H7 (cell line): ENCODE data around the gene NAA25. TPM values are rescaled to one million over a fixed set of nuclear protein-coding genes. Genes with fewer than 3 reads are reported as not detected.
"Not testable (repeated sequence)": the region's sequence is repeated elsewhere in the genome, so short reads cannot be mapped to it uniquely, and the experiment has no call there.

Experiments
- DNase-seq: peaks from one replicate; pipeline ENCODE4 v3.0.0; 2012
- H3K27me3 ChIP-seq: 2 replicates; pipeline ENCODE4 v1.6.0; 2011; ENCODE audit warnings: mild to moderate bottlenecking, low read length; ENCODE audit not compliant: control insufficient read depth, insufficient read depth
- H3K36me3 ChIP-seq: replicated peaks from 2 replicates; pipeline ENCODE4 v1.5.1; 2011; ENCODE audit warnings: low read length; ENCODE audit not compliant: control insufficient read depth, insufficient read depth
- H3K4me3 ChIP-seq: 2 replicates; pipeline ENCODE4 v1.5.1; 2011; ENCODE audit warnings: low read depth, mild to moderate bottlenecking, control low read depth, low read length, moderate library complexity; ENCODE audit not compliant: insufficient read depth
- total RNA-seq: library from RNA; depleted of rRNA; stranded (reverse); fragments of >200 nt; shearing (Covaris generic); gene quantifications from 2 replicates; pipeline ENCODE4 v1.2.3, GENCODE V29; 2014

NAA25 gene
- total RNA-seq, 1 experiment from 2014 or later: 23.2 TPM

GRCh38 chr12:112125250-112125999, 16.8 kb upstream of the NAA25 start, which contains the start of gene TRAFD1:
Gene TRAFD1 (plus strand): TSS chr12:112125560. CDS start chr12:112130523, 4,963 bp downstream.
- Histone ChIP-seq H3K36me3 (no peaks in the 10 kb centered on the region), H3K27me3 (no peaks in the 10 kb centered on the region; the same call in 1 of the 2 replicates), H3K4me3 (peak within 1 kb of the TSS; percentile 82)
- peak; percentile 99 for DNase-seq

GRCh38 chr12:112124918-112125249, 16.3 kb upstream of the NAA25 start:
- DNase-seq: no peak
- no peak overlapping the region for H3K4me3 ChIP-seq
- no peaks in the 10 kb centered on the region for H3K36me3 ChIP-seq
- no peaks in the 10 kb centered on the region; the same call in 1 of the 2 replicates for H3K27me3 ChIP-seq

- DNase-seq: no peak
- H3K36me3 ChIP-seq: no peaks in the 10 kb centered on the region
- H3K27me3 ChIP-seq: no peaks in the 10 kb centered on the region; the same call in 1 of the 2 replicates
- H3K4me3 ChIP-seq: no peak overlapping the region
Observed at GRCh38 chr12:112122823-112123690, 14.5 kb upstream of the NAA25 start.

- peak; percentile 49 for DNase-seq
- H3K4me3 ChIP-seq: no peak overlapping the region
- no peaks in the 10 kb centered on the region; the same call in 1 of the 2 replicates for H3K27me3 ChIP-seq
- no peaks in the 10 kb centered on the region for H3K36me3 ChIP-seq
Observed at GRCh38 chr12:112121780-112122565, 13.4 kb upstream of the NAA25 start.

- DNase-seq: no peak
- no peaks in the 10 kb centered on the region for H3K27me3 ChIP-seq
- no peaks in the 10 kb centered on the region for H3K36me3 ChIP-seq
- no peak overlapping the region for H3K4me3 ChIP-seq
Observed at GRCh38 chr12:112117685-112118084, 9.1 kb upstream of the NAA25 start.

- peak; percentile 85 for DNase-seq
- no peaks in the 10 kb centered on the region for H3K27me3 ChIP-seq
- no peak overlapping the region for H3K4me3 ChIP-seq
- H3K36me3 ChIP-seq: no peaks in the 10 kb centered on the region
Observed at GRCh38 chr12:112116232-112117060, 7.9 kb upstream of the NAA25 start.

GRCh38 chr12:112115259-112116045, 6.9 kb upstream of the NAA25 start:
- Histone ChIP-seq H3K36me3 (no peaks in the 10 kb centered on the region), H3K4me3 (no peak overlapping the region), H3K27me3 (no peaks in the 10 kb centered on the region)
- no peak for DNase-seq

- H3K27me3 ChIP-seq: no peaks in the 10 kb centered on the region
- H3K36me3 ChIP-seq: no peaks in the 10 kb centered on the region
- no peak overlapping the region for H3K4me3 ChIP-seq
- DNase-seq: peak; percentile 37
Observed at GRCh38 chr12:112112409-112113133, 4.0 kb upstream of the NAA25 start.

- Histone ChIP-seq H3K27me3 (no peaks in the 10 kb centered on the region), H3K4me3 (no peak overlapping the region), H3K36me3 (no peaks in the 10 kb centered on the region)
- no peak for DNase-seq
Observed at GRCh38 chr12:112111931-112112330, 3.3 kb upstream of the NAA25 start.

- not testable (repeated sequence) for DNase-seq, H3K27me3 ChIP-seq, H3K4me3 ChIP-seq, H3K36me3 ChIP-seq
Observed at GRCh38 chr12:112110787-112111662, 2.4 kb upstream of the NAA25 start.

- no peaks in the 10 kb centered on the region; the same call in 1 of the 2 replicates for H3K36me3 ChIP-seq
- no peaks in the 10 kb centered on the region for H3K27me3 ChIP-seq
- peak; percentile 46 for DNase-seq
- H3K4me3 ChIP-seq: peak overlapping the region; percentile 96
Observed at GRCh38 chr12:112107306-112108201, 1.0 kb downstream of the NAA25 start.
